GM18517 (cell line): ENCODE measurements around the gene UFSP2.

Experiments
- ATAC-seq: cut with Tn5 transposase; IDR thresholded peaks from one replicate; pipeline ENCODE4 v1.9.1; 2021; ENCODE audit warnings: mild to moderate bottlenecking, moderate library complexity; ENCODE audit not compliant: unreplicated experiment

UFSP2 gene

GRCh38 chr4:185357211-185357610 lies 68.6 kb downstream of the UFSP2 start:
- no peak for ATAC-seq

GRCh38 chr4:185352741-185353140 lies 73.0 kb downstream of the UFSP2 start:
- no peak for ATAC-seq

- no peak for ATAC-seq
These were observed 73.6 kb downstream of the UFSP2 start for GRCh38 chr4:185352202-185352601.

- no peak for ATAC-seq
These were observed 74.1 kb downstream of the UFSP2 start for GRCh38 chr4:185351691-185352090.
